GM18517 (cell line): ENCODE data around the gene PRDM12.

Source experiments
- ATAC-seq: cut with Tn5 transposase; IDR thresholded peaks from one replicate; pipeline ENCODE4 v1.9.1; 2021; ENCODE audit warnings: mild to moderate bottlenecking, moderate library complexity; ENCODE audit not compliant: unreplicated experiment

PRDM12 gene

DNA sequence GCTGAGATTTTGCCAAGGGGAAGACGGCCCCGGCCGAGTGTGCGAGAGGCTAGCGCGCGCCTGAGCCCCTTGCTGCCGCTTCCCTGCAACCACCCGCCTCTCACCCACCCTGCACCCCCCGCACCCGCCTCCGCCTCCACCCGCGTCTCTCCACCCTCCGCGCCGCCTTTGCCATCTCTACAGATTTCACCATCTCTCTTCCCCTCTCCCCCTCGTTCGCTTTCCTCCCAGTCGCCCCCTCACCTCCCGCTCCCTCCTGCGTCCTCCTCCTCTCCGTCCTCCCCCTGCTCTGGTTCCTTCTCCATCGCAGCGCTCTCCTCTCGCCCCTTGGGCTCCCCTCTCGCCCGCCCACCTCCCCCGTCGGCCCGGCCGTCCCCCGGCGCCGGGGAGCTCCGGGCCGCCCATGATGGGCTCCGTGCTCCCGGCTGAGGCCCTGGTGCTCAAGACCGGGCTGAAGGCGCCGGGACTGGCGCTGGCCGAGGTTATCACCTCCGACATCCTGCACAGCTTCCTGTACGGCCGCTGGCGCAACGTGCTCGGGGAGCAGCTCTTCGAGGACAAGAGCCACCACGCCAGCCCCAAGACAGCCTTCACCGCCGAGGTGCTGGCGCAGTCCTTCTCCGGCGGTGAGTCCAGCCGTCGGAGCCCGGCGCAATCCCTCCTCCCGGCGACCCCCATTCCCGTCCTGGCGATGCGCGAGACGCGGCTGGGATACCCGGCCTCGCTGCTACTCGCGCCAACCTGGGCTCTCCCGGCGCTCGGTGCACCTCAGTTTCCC lies at the start of gene PRDM12:
PRDM12 (plus strand) TSS at position 344 of the 778 bp plus-strand sequence; CDS start at position 404, 60 bp downstream.
- no peak for ATAC-seq

DNA sequence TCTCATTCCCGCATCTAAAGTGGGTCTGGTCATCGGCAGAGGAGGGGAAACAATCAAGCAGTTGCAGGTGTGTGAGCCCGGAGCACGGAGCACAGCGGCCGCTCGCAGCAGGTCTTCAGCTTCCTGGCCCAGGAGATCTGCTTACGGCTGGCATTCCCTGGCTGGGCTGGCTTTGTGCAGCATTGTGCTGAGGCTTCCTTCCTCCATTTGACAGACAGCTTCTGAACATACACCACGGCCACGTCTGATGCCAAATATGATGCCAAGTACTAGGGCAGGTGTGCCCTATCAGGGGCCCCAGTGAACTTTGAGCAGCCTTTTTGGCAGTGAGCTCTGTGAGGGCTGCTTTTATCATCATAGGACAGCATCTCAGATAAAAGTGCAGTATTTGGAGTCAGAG lies 47.9 kb upstream of the PRDM12 start:
- no peak for ATAC-seq

DNA sequence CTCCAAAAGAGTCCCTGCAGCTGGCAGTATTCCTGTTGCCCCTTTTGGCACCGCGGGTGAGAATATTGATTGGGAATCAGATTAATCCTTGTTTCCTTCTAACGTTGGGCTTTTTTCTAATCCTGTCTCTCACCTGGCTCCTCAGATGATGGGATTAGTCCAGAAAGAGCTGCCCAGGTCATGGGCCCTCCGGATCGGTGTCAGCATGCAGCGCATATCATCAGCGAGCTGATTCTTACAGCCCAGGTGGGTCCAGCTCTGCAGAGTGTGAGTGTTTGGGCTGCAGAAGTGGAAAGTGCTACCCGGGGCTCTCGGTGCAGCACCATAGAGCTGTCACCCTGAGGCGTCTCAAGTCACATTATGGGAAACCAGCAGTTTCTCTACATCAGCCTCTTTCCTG lies 40.9 kb upstream of the PRDM12 start:
- no peak for ATAC-seq

DNA sequence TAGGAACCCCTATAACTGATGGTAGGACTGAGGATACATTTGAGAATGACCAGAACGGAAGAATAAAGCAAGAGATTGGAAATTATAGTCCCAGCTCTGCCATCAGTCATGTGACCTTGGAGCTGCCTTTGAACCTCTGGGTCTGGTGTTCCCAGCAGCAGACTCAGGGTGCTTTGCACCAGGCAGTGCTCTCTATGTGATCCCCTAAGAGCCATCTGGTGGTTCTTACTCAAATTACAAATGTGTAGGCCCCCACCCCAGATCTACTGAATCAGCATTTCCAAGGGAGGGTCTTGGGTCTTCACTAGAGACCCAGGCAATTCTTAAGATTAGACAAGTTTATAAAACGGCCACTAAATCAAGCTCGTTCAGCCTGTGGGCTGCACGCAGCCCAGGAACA lies 40.2 kb upstream of the PRDM12 start:
- ATAC-seq = no peak

DNA sequence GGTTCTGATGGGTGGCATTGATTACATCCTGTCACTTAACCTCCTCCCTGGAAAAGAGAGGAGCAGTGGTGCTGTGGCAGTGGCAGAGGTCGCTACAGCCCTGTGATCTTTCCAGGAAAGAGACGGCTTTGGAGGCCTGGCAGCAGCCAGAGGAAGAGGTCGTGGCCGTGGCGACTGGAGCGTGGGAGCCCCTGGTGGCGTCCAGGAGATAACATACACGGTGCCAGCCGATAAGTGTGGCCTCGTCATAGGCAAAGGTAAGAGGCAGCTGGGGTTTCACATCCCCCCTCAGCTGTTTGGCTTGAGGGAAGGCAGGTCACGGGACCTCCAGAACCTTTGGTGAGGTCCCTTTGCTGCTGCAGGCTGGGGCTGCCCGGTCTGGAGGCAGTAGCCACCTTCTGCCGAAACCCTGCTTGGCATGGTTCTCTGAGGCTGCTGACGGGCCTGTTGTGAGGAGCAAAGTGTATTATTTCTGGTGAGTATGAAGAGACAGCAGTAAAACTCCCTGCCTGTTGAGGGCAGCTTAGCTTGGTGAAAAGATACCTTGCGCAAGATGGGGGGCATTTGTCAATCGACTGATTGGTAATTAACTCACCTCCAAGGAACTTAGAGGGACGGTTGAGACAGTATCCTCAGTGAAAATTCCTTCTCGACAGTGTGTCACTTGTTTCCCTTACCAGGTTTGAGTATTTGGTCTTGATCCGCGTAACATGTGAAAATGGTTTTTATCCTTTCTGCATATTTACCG lies 38.0 kb upstream of the PRDM12 start:
- no peak for ATAC-seq

DNA sequence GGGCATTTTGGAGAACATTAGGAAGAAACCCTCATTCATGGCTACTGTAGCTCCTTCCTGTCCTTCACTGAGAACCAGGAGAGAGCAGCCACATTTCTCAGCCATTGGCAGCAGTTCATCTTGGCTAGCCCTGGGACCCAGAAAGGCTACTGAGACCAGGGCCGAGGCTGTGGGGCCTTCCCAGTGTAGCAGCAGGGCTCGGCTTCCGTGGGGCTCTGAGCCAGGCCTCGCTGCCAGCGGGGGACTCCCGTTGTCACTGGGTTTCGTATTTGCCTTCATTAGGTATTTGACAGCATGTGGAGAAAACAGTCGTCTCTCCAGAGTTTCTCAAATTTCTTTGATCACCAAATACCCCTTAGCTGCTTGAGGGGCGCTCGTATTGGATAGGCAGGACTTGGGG lies 37.3 kb upstream of the PRDM12 start:
- ATAC-seq = no peak

DNA sequence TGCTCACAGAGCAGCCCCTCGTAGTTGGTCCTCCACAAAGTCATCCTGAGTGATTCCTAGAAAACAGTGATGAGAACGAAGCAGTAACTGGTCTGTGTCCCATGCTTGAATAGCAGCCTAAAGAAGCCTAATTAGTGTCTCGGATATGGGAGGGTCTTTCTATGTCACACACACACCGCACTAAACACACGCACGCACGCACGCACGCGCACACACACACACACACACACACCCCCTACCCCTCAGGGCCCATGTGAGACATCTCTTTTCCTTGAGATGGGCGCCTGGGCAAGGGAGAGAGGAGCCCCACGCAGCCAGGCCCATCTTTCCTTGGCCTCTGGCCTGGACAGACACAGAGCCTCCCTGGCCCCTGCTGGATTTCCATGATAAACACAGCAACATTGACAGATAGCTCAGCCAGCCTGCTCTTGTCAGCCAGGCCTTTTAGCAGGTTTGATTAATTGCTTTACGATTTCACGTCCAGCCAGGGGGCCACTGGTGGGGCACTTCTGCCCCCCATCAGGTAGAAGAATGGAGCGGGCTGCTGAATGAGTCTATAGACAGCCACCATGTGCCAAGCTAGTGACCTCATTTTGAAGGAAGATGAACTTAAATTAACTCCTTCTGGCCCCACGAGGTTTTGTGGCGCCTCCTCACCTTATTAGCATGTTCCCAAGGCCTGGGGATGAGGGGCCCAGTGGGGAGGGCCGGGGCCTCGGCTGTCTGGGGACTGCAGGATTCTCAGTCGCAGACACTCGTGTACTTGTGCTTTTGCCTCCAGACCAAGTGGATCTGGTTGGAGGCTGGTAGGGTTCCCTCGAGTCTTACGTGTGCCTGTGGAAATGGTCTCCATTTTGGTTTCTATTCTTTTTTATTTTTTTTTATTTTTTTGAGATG lies 36.2 kb upstream of the PRDM12 start:
- no peak for ATAC-seq

DNA sequence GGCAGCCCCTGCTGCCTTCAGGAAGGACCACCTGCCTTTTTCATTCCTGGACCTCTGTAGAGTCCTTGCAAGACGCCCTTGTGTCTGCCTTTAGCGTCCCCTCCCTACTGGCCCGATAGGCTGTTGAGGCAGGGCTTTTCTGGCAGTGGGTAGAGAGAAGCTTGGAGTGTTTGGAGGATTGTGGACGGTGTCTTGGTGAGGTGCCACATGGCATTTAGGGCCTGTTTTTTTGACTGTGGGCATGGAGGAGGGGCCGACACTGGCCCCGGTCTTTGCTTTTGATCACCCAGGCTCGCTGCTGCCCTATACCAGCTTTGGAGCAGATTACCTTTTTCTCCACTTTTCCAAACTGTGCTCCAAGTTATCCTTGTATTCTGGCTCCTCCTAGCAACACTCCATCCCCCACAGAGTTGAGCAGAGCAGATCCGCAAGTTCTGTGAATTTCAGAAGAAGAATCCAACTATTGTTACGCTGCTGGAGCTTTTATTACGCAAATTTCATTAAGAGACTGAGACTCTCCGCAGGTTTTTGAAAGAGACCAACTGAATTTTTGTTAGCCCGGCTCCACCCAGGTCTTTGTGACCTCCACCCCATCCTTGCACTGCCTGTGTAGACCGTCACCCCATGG lies 34.8 kb upstream of the PRDM12 start:
- ATAC-seq = no peak

DNA sequence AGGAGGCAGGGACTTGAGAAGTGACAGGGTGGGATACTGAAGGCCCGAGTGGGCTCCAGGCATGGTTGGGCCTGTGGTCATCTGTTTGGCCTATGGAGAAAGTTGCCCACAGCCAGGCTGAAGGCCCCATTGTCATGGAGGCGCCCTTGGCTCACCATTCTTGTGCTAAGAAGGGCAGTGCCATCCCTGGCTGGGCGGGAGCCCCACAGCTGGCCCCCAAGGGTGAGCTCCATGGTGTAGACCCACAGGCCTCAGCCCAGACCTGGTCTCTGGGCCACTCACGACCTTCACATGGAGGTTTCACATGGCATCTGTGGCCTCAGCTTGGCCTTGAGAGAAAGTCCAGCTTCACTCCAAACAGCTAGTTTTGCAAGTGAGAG lies 34.3 kb upstream of the PRDM12 start:
- ATAC-seq = no peak

DNA sequence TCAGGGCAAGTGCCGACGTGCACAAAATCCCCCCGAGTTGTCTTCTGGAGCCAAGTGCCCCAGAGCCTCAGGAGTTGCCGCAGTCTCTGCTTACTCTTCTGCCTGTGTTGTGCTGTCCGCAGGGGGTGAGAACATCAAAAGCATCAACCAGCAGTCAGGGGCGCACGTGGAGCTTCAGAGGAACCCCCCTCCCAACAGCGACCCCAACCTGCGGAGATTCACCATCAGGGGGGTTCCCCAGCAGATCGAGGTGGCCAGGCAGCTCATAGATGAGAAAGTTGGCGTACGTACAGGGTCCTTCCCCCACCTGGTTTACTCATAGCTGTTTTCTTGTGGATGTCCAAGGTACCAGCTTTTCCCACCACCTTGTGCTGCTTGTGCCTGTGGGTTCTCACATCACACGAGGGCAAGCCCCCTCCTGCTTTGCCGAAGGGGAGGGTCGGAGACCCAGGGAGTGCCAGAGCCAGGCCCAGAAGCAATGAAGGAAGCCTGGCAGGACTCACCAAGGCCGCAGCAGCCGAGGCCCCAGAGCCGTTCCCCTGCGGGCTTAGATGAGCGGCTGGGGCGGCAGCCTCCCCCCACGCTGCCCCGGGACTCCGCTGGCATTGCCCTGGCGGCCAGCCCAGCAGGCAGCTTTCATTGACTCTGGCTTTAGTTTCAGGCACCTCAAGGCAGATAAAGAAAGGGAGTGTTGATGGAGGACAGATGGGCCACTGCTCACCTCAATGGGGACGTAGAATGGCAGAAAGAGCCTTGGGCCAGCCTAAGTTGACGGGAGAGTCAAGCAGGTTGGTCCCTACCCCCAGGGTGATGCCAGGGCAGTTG lies 33.7 kb upstream of the PRDM12 start:
- no peak for ATAC-seq

DNA sequence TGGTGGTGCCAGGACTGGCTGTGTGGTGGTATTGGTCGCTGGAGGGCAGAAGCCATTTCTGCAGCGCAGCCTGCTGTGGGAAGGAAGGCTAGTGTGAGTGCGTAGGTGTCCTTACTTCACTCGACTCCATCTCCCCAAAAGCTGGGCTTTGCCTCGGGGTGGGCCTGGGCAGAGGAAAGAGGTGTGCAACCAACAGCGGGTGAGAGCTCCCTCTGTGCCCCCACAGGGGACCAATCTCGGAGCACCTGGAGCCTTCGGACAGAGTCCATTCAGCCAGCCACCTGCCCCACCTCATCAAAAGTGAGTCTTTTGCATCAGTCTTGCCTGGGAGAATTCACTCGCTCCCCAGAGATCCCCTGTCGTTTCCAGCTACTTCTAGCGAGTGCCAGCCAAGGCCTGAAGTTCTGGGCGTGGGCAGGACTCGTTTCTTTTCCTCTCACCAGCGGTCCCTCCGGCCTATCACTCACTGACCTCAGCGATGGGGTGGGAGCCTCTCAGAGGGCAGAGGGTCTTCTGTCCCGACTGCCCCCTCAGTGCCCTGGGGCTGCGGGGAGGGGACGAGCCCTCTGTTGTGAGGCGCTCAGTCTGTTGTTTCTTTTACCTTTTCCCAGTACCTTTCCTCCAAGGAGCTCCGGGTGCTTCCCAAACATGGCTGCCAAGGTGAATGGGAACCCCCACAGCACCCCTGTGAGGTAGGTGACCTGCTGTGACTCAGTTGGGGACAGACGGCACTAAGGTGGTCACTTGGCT lies 32.9 kb upstream of the PRDM12 start:
- ATAC-seq = no peak

DNA sequence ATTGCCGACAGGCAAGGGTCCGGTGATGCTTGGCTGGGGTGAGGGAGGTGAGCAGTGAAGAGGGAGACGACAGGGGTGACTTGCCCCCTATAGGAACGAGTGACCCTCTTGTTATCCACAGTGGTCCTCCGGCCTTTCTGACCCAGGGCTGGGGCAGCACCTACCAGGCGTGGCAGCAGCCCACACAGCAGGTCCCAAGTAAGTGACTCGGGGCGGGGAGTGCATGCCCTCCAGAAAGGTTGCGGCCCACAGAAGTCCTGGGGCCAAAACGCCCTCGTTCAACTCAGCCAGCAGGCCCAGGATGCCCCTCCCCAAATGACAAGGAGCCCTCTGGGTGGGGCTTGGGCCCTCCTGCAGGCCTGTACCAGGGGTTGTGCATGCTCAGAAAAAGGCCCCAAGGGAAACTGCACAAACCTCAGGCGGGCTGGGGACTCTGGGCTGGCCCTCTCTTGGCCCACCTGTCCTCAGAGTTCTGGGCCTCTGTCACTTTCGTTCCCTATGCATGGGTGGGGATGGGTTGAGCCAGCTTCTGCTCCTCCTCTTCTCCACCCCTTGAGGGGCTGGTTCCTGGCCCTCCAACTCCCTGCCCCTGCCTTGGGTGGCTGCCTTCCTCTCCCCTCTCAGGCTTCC lies 32.2 kb upstream of the PRDM12 start:
- no peak for ATAC-seq

DNA sequence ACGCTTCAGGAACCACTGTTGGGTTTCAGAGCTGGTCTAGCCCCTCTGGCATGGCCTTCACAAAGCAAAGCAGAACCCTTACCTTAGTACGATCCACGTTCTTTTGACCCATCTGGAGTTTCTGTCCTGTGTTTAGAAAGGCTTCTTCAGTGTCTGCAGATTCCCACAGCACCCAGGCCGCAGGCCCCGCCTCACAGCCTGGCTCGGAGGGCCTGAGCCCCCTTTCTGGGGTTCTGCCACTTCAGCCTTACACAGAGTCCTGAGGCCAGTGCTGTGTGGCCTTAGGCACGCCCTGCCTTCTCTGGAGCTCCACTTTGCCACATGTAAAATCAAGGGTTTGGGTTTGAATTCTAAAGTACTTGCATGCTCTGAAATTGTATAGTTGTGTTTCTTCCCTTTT lies 31.6 kb upstream of the PRDM12 start:
- ATAC-seq = no peak

DNA sequence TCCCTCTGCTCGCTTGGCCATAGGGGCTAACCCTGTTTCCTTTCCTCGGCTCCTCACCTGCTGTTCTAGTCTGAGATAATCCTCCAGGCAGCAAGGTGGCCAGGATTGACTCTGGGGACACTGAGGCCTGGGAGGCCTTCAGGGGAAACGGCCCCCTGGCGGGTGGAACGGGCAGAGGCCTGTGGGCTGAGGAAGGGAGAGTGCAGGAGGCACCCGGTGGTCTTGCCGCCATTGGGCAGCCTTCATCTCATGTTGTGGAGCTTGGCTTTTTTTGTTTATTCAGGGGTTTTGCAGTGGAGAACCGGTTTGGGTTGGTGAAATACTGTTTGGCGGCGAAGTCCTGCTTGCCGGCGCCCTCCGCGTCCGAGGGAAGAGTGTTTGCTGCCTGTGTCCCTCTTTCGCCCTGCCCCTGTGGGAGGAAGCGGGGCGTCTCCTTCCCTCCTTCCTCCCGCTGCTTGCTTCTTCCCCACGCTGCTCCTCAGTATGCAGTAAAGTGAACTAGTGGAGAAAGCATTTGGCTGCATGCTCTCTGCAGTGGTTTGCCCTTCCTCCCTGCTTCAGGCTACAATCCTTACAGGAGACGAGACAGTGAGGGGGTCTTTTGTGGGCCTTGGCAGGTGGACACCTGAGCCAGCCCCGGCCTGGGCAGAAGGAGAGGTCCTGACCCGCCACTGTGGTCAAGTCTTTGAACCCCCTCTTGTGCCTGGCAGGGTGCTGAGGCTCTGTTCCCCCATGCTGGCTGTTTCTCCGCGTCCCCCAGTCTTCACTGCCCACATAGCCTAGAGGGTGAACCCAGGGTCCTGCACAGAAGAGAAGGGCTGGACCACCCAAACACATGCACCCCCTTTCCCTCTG lies 30.8 kb upstream of the PRDM12 start:
- ATAC-seq = no peak

DNA sequence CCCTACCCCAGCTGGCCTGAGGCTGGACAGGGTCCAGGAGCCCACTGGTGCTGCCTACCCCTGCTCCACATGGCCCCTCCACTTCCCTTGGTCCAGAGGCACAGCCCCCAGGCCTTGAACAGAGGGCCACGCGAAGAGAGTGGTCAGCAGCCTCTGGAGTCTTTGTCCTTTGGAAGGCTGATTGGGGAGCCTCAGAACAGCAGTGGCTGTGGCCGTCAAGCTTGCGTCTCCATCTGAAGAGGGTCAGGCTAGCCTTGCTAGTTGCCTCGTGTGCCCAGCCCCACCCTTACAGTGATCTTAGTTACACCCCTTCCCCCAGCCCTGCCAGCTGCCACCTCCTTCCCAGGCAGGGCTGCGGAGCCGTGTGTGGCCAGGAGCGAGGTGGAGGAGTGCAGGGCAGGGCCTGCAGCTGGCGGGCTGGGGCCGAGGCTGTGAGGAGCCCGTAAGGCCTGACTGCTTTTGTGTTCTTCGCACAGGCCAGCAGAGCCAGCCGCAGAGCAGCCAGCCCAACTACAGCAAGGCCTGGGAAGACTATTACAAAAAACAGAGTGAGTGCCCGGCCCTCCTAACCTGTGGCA lies 30.1 kb upstream of the PRDM12 start:
- no peak for ATAC-seq

DNA sequence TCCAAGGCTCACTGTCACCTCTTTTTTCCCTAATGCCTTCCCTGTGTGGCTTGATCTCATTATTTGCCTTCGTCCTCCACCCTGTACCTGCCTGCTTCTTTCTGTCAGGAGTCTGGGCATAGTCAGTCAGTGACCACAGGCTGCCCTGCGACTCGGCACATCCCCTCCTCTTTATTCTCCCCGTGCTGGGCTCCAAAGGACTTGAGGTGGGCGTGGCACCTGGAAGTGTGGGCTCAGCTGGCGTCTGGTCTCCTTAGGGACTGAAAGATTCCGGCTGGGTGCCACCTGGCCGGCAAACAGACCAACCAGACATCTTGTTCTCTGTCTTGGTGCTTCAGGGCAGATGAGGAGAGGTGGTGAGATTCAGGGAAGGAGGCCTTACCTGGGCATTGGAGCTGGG lies 29.6 kb upstream of the PRDM12 start:
- ATAC-seq = no peak

DNA sequence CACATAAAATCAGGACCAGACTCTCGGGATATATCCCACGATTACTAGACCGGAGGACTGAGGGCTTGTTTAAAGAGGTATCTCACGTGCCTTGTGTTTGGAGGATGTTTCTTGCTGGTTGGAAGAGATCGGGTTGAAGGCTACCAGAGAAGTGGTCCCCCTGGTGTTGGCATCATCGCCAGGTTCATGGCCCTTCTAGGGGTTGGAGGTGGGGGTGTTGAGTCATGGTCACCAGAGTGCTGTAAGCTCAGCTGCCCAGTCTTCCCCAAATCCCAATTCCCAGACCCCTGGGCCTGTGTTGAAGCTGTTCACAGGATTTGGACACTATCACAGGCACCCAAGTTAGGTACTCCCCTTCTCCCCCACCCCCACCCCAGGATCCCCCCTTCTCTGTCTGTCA lies 29.1 kb upstream of the PRDM12 start:
- no peak for ATAC-seq
